Naive B cell (primary cell): Measurements from ENCODE around the gene OSBPL8. TPM values are rescaled to one million over a fixed set of nuclear protein-coding genes. Genes with fewer than 3 reads are reported as not detected.

Experiments used
- ATAC-seq, 2 donors: fragments of 150-1000 bp; cut with Tn5 transposase; 2 replicates each; pipeline ENCODE4 v1.10.0; 2021; ENCODE audit warnings: low read depth in 2 of 2, mild to moderate bottlenecking in 2 of 2, moderate library complexity in 2 of 2
- DNase-seq: peaks from one replicate; pipeline ENCODE4 v3.0.0; 2022
- H3K27ac Mint-ChIP-seq, 6 donors: one replicate each; pipeline ENCODE4 v1.8.0; 2020 to 2022; ENCODE audit warnings: mild to moderate bottlenecking in 6 of 6, mixed read lengths in 6 of 6, moderate library complexity in 5 of 6, inconsistent platforms in 2 of 6
- H3K27me3 Mint-ChIP-seq, 3 donors: one replicate each; pipeline ENCODE4 v1.8.0; 2021 to 2022; ENCODE audit warnings: mixed read lengths in 3 of 3, mild to moderate bottlenecking in 1 of 3
- H3K36me3 Mint-ChIP-seq, 2 donors: one replicate each; pipeline ENCODE4 v1.8.0; 2020 to 2022; ENCODE audit warnings: mixed read lengths in 2 of 2, inconsistent platforms in 1 of 2, mild to moderate bottlenecking in 1 of 2
- H3K4me1 Mint-ChIP-seq, 3 donors: one replicate each; pipeline ENCODE4 v1.8.0; 2020 to 2022; ENCODE audit warnings: mixed read lengths in 3 of 3, inconsistent platforms in 1 of 3, mild to moderate bottlenecking in 1 of 3, moderate library complexity in 1 of 3
- H3K4me3 Mint-ChIP-seq, 8 donors: one replicate each; pipeline ENCODE4 v1.8.0; 2020 to 2022; ENCODE audit warnings: mild to moderate bottlenecking in 8 of 8, mixed read lengths in 8 of 8, moderate library complexity in 8 of 8, inconsistent platforms in 2 of 8
- H3K9me3 Mint-ChIP-seq, 7 donors: one replicate each; pipeline ENCODE4 v1.8.0; 2020 to 2022; ENCODE audit warnings: mixed read lengths in 7 of 7, mild to moderate bottlenecking in 5 of 7, inconsistent platforms in 2 of 7, moderate library complexity in 1 of 7
- polyA plus RNA-seq, 6 donors: library from polyadenylated mRNA; unstranded; fragments of 300-500 nt; fragmentation: Illumina TruSeq; gene quantifications; one replicate each; pipeline ENCODE4 v1.2.3, GENCODE V29; 2021; ENCODE audit warnings: low read depth in 6 of 6

OSBPL8 gene
- polyA plus RNA-seq, 6 donors from 2014 or later = 90.1 to 140 (median 118) TPM

GRCh38 chr12:76549131-76549530 lies 10.4 kb downstream of the OSBPL8 start:
- Mint-ChIP-seq H3K4me1 (peaks cover 54 to 73% (median 70%) of the 10 kb centered on the region in 3 donors), H3K27ac (peak overlapping the region in 4 of 6 donors; percentile 3 to 88 (median 14)), H3K27me3 (no peaks in the 10 kb centered on the region), H3K36me3 (no peaks in the 10 kb centered on the region), H3K9me3 (no peaks in the 10 kb centered on the region), H3K4me3 (peak overlapping the region in 2 of 8 donors; percentile 23 to 39)
- DNase-seq (no peak), ATAC-seq (no peak)

DNA sequence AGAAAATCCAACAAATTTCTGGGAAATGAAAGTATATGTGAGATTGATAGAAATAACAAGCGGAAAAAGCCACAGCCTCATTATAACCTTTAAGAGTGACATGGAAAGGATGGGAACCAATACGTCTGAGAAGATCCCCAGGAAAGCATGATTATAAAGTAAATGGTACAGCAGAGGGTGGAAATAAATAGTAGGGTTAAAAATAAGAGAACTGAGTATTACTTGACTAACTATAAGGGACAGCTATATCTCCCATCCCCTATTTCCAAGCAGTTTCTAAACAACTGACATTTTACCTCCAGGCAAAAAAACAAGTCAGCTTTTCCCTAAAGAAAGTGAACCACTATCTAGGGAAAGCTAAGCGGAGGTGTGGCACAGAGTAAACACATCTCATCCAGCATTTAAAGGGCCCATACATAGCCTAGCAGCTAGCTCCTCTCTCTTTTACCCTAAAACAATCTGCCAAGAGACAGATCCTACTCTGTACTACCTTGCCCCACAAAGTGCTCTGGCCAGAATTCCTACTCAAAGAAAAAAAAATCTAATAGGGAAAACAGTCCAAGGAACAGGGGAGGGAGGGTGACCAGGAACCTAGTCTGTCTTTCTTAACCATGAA lies 11.2 kb downstream of the OSBPL8 start:
- DNase-seq = no peak
- no peaks in the 10 kb centered on the region for H3K36me3 Mint-ChIP-seq
- H3K27ac Mint-ChIP-seq = peak overlapping the region in 1 of 6 donors; percentile 11
- no peak for ATAC-seq
- H3K27me3 Mint-ChIP-seq = no peaks in the 10 kb centered on the region
- H3K4me1 Mint-ChIP-seq = peaks cover 52 to 72% (median 62%) of the 10 kb centered on the region in 3 donors
- H3K9me3 Mint-ChIP-seq = no peaks in the 10 kb centered on the region
- no peak overlapping the region for H3K4me3 Mint-ChIP-seq

- no peaks in the 10 kb centered on the region for H3K36me3 Mint-ChIP-seq
- no peak for ATAC-seq
- no peak overlapping the region for H3K27ac Mint-ChIP-seq
- DNase-seq = no peak
- H3K4me1 Mint-ChIP-seq = peaks cover 51 to 71% (median 59%) of the 10 kb centered on the region in 3 donors
- no peaks in the 10 kb centered on the region for H3K27me3 Mint-ChIP-seq
- no peaks in the 10 kb centered on the region for H3K9me3 Mint-ChIP-seq
- H3K4me3 Mint-ChIP-seq = no peak overlapping the region
Measured at GRCh38 chr12:76547526-76547925, 12.0 kb downstream of the OSBPL8 start.

DNA sequence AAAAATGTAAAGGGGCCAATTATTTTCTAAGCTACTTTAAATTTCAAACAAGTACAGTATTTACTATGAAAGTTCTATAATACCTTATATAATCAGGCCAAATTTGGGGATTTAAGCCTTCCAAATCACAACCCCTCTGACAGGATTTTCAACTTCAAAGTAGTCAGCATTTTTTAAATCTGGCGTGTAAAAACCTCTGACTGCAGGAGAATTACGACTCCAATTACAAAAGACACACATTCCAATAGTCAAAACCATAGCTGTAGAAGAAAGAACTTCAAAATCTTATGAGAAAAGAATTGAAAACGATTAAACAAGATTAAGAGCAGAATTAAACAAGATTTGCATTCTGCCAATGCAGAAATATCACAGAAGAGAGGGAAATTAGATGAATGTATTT lies 12.7 kb downstream of the OSBPL8 start:
- Mint-ChIP-seq H3K27ac (peak overlapping the region in 1 of 6 donors; percentile 7), H3K9me3 (peaks cover 0 to 4% (median 0%) of the 10 kb centered on the region in 7 donors)

GRCh38 chr12:76545486-76545885 lies 14.1 kb downstream of the OSBPL8 start:
- no peak for DNase-seq
- no peak overlapping the region for H3K4me3 Mint-ChIP-seq

More for the DNA sequence above, 12.7 kb downstream of the OSBPL8 start:
- peaks cover 5 to 6% of the 10 kb centered on the region in 2 donors for H3K36me3 Mint-ChIP-seq
- H3K4me3 Mint-ChIP-seq = no peak overlapping the region
- H3K27me3 Mint-ChIP-seq = no peaks in the 10 kb centered on the region
- DNase-seq = no peak
- no peak for ATAC-seq
- H3K4me1 Mint-ChIP-seq = peaks cover 52 to 71% (median 58%) of the 10 kb centered on the region in 3 donors

GRCh38 chr12:76544601-76545261 lies 14.8 kb downstream of the OSBPL8 start:
- no peak for DNase-seq
- Mint-ChIP-seq H3K4me1 (peaks cover 42 to 54% (median 50%) of the 10 kb centered on the region in 3 donors), H3K27me3 (no peaks in the 10 kb centered on the region), H3K36me3 (peaks cover 5 to 7% of the 10 kb centered on the region in 2 donors), H3K4me3 (no peak overlapping the region), H3K27ac (no peak overlapping the region), H3K9me3 (peaks cover 0 to 4% (median 0%) of the 10 kb centered on the region in 7 donors)
- ATAC-seq = no peak

More at GRCh38 chr12:76545486-76545885, 14.1 kb downstream of the OSBPL8 start:
- Mint-ChIP-seq H3K27me3 (no peaks in the 10 kb centered on the region), H3K9me3 (peaks cover 0 to 4% (median 0%) of the 10 kb centered on the region in 7 donors), H3K4me1 (peaks cover 44 to 57% (median 50%) of the 10 kb centered on the region in 3 donors), H3K27ac (no peak overlapping the region), H3K36me3 (peaks cover 5 to 7% of the 10 kb centered on the region in 2 donors)
- no peak for ATAC-seq

DNA sequence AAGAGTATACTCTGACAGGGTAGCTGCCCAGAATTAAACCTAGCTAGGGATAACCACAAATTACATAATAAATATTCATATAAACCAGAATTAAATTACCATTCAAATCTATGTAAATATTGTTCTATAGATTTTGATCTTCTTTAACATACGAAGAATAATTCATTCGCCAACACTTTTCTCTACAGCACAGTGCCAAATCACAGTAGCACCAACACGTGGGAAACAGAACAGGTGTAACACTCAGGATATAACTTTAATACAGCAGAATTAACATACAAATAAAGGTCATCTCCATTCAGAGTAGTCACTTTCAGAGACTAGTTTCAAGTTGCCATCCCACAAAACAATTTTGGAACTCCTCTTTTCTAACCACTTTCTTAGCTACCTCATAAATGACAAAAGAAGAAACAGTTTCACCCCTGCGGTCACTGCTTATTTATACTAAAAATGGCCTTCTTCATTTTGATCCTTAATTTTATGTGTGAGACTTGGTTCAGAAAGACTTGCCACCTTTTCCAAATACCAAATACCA lies 15.7 kb downstream of the OSBPL8 start:
- DNase-seq (no peak), ATAC-seq (no peak)
- Mint-ChIP-seq H3K9me3 (peaks cover 0 to 4% (median 0%) of the 10 kb centered on the region in 7 donors), H3K36me3 (peaks cover 5 to 7% of the 10 kb centered on the region in 2 donors), H3K4me1 (peaks cover 38 to 50% (median 43%) of the 10 kb centered on the region in 3 donors), H3K27me3 (no peaks in the 10 kb centered on the region), H3K27ac (peak overlapping the region in 1 of 6 donors; percentile 27), H3K4me3 (no peak overlapping the region)

DNA sequence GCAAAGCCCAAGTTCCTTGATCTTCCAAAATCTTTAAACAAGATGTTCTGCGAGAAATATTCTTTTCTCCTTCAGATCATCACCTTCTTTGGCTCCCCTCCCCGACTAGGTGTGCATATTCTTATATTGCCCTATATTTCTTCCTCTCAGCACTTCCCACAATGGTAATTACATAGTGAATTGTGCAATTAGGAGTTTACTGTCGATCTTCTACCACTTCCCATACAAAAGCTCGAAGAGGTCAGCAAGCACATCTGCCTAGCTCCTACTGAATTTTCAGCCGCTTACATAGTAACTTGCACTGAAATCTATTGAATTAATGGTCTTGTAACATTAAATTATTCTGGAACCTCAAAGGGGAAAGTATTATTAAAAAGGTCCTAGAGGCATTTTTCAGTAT lies 16.7 kb downstream of the OSBPL8 start:
- no peak for DNase-seq
- peak overlapping the region in 1 of 8 donors; percentile 18 for H3K4me3 Mint-ChIP-seq
- H3K27ac Mint-ChIP-seq = peak overlapping the region in 3 of 6 donors; percentile 22 to 43 (median 35)
- H3K4me1 Mint-ChIP-seq = peaks cover 29 to 40% (median 34%) of the 10 kb centered on the region in 3 donors
- no peak for ATAC-seq
- H3K36me3 Mint-ChIP-seq = peaks cover 5 to 7% of the 10 kb centered on the region in 2 donors
- H3K27me3 Mint-ChIP-seq = no peaks in the 10 kb centered on the region
- H3K9me3 Mint-ChIP-seq = peaks cover 0 to 4% (median 0%) of the 10 kb centered on the region in 7 donors

DNA sequence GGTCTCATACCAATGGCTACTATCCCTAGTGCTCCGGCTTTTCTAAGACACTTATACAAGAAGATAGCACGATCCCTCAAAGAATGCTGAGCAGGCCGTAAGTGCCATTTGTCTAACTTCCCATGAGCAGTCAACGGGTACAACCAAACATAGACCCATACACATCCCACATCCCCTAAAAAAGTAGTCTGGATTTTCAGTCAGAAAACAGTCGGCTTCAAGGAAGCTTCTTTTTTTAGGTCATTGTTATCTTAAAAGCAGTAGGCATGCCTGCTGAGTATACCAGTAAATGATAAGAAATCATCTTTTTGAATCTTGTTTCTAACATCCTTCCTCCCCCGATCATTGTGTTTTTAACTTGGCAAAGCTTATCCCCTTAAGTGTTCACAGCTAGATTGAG lies 19.8 kb downstream of the OSBPL8 start:
- Mint-ChIP-seq H3K36me3 (peaks cover 21 to 23% of the 10 kb centered on the region in 2 donors), H3K9me3 (peaks cover 0 to 7% (median 4%) of the 10 kb centered on the region in 7 donors), H3K27me3 (no peaks in the 10 kb centered on the region), H3K4me3 (peak overlapping the region in 1 of 8 donors; percentile 23), H3K27ac (peak overlapping the region in 1 of 6 donors; percentile 22), H3K4me1 (peaks cover 27 to 39% (median 33%) of the 10 kb centered on the region in 3 donors)
- DNase-seq (no peak), ATAC-seq (no peak)

DNA sequence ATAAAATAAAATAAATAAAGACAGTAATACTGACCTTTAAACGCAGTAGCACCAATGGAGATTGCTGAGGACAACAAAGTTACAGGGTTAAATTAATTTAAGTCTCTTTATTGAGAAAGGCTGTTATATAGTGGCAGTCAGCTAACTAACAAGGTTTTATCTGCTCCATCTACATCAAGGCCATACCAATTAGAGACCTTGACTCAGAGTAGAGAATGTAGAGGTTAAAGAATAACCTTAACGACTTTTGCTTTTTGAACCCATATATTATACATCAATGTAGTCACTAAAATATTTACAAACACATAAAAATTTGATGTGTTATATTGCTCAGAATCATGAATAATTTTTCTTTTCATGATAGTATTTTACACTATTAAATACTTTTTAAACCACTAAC lies 21.6 kb downstream of the OSBPL8 start:
- Mint-ChIP-seq H3K4me3 (no peak overlapping the region), H3K9me3 (peaks cover 0 to 7% (median 4%) of the 10 kb centered on the region in 7 donors), H3K4me1 (peaks cover 30 to 37% (median 36%) of the 10 kb centered on the region in 3 donors), H3K27me3 (no peaks in the 10 kb centered on the region), H3K36me3 (peaks cover 21 to 23% of the 10 kb centered on the region in 2 donors), H3K27ac (no peak overlapping the region)
- ATAC-seq = no peak
- no peak for DNase-seq

DNA sequence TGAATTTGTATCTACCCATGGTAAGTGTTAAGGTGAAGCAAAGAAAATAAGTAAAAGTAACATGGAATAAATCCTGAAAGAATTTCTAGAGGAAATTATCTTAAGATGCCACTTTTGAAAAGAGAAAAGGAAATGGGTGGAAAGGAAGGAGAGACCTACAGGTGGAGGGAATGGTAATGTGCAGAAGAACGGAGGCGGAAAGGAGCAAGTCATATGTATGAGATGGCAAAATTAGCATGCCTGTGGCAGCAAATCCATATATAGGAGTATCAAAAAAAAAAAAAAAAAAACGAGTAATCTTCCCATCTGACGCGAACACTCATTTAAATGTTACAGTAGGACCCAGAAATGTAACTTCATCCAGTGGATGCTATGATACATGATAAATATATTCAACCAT lies 23.0 kb downstream of the OSBPL8 start:
- no peak for ATAC-seq
- Mint-ChIP-seq H3K4me3 (no peak overlapping the region), H3K27me3 (no peaks in the 10 kb centered on the region), H3K9me3 (peaks cover 0 to 7% (median 3%) of the 10 kb centered on the region in 7 donors), H3K36me3 (peaks cover 16 to 22% of the 10 kb centered on the region in 2 donors), H3K27ac (peak overlapping the region in 1 of 6 donors; percentile 59), H3K4me1 (peaks cover 19 to 33% (median 31%) of the 10 kb centered on the region in 3 donors)
- no peak for DNase-seq

GRCh38 chr12:76535170-76535569 lies 24.4 kb downstream of the OSBPL8 start:
- no peak overlapping the region for H3K4me3 Mint-ChIP-seq
- H3K36me3 Mint-ChIP-seq = peaks cover 27 to 31% of the 10 kb centered on the region in 2 donors
- H3K27me3 Mint-ChIP-seq = no peaks in the 10 kb centered on the region
- peaks cover 32 to 45% (median 37%) of the 10 kb centered on the region in 3 donors for H3K4me1 Mint-ChIP-seq
- H3K27ac Mint-ChIP-seq = no peak overlapping the region
- no peak for DNase-seq
- peaks cover 3 to 14% (median 5%) of the 10 kb centered on the region in 7 donors for H3K9me3 Mint-ChIP-seq
- no peak for ATAC-seq

GRCh38 chr12:76533331-76533730 lies 26.2 kb downstream of the OSBPL8 start:
- H3K9me3 Mint-ChIP-seq = peaks cover 3 to 14% (median 5%) of the 10 kb centered on the region in 7 donors
- DNase-seq = no peak
- ATAC-seq = no peak
- peaks cover 37 to 45% (median 40%) of the 10 kb centered on the region in 3 donors for H3K4me1 Mint-ChIP-seq
- no peak overlapping the region for H3K4me3 Mint-ChIP-seq
- H3K27me3 Mint-ChIP-seq = no peaks in the 10 kb centered on the region
- H3K36me3 Mint-ChIP-seq = peaks cover 31 to 34% of the 10 kb centered on the region in 2 donors
- no peak overlapping the region for H3K27ac Mint-ChIP-seq
